GM12878 (cell line): Measurements from ENCODE around the gene SERPINB3. TPM values are rescaled to one million over a fixed set of nuclear protein-coding genes. Genes with fewer than 3 reads are reported as not detected.
"Not testable (repeated sequence)": the region's sequence is repeated elsewhere in the genome, so short reads cannot be mapped to it uniquely, and the experiment has no call there.

ENCODE experiments used
- ATAC-seq: fragments of 200-7000 bp; cut with Tn5 transposase; 3 replicates; pipeline ENCODE4 v1.9.1; 2020; ENCODE audit warnings: mild to moderate bottlenecking, moderate library complexity
- Bru-seq: library from RNA; stranded (reverse); fragments of 400-500 nt; gene quantifications from one replicate; lab custom pipeline; 2021; lab: Mats Ljungman, UMichigan
- BruChase-seq, 2 experiments: library from RNA; stranded (reverse); fragments of 400-500 nt; gene quantifications; one replicate each; lab custom pipeline; 2021; lab: Mats Ljungman, UMichigan
- BruUV-seq: library from RNA; stranded (reverse); fragments of 400-500 nt; replicated peaks from 2 replicates; lab custom pipeline; 2021; lab: Mats Ljungman, UMichigan
- CTCF ChIA-PET: fragments of 300-600 bp; sonication (Branson Sonifier 250); formaldehyde crosslinking; extraction: SDS; loops from one replicate; lab custom pipeline; 2021; ENCODE audit warnings: inconsistent platforms; lab: Yijun Ruan, JAX
- POLR2A ChIA-PET: fragments of 350-600 bp; formaldehyde crosslinking; extraction: SDS; loops from one replicate; lab custom pipeline; 2021; ENCODE audit warnings: inconsistent platforms; lab: Charles Lee
- RAD21 ChIA-PET: fragments of 300-600 bp; sonication (Branson Sonifier 250); formaldehyde crosslinking; loops from one replicate; lab custom pipeline; 2023; ENCODE audit warnings: antibody characterized with exemption; ENCODE audit not compliant: unreplicated experiment; lab: Charles Lee
- SMC1A ChIA-PET: fragments of 300-600 bp; sonication (Branson Sonifier 250); formaldehyde crosslinking; loops from one replicate; lab custom pipeline; 2023; ENCODE audit not compliant: unreplicated experiment, uncharacterized antibody; lab: Charles Lee
- DNase-seq: peaks from one replicate; pipeline ENCODE4 v3.0.0-alpha.2; 2011; ENCODE audit warnings: low read depth, low spot score
- FAIRE-seq: peaks from 3 replicates; lab custom pipeline; 2011; peaks lifted over from hg19 to GRCh38; lab: Jason Lieb, UNC
- H2AFZ ChIP-seq: 2 replicates; pipeline ENCODE4 v1.6.0; 2011; ENCODE audit warnings: low read depth, low read length, control low read depth; ENCODE audit not compliant: control insufficient read depth
- H3K27ac ChIP-seq: 2 replicates; pipeline ENCODE4 v1.5.1; 2011; ENCODE audit warnings: control low read depth; ENCODE audit not compliant: control insufficient read depth, insufficient read depth
- H3K27me3 ChIP-seq, 2 experiments: replicated peaks in 1 of 2; 2 replicates each; pipeline versions ENCODE4 v1.6.0 to v1.6.1; 2011; ENCODE audit warnings: low read length in 1 of 2; ENCODE audit not compliant: control insufficient read depth in 2 of 2, insufficient read depth in 2 of 2
- H3K36me3 ChIP-seq, 2 experiments: 2 replicates each; pipeline ENCODE4 v1.5.1; 2011; ENCODE audit warnings: low read length in 1 of 2; ENCODE audit not compliant: control insufficient read depth in 2 of 2, insufficient read depth in 2 of 2
- H3K4me1 ChIP-seq: 2 replicates; pipeline ENCODE4 v1.6.1; 2011; ENCODE audit warnings: mild to moderate bottlenecking, low read length, moderate library complexity, mixed read lengths; ENCODE audit not compliant: control insufficient read depth, insufficient read depth
- H3K4me2 ChIP-seq: 2 replicates; pipeline ENCODE4 v1.6.0; 2011; ENCODE audit warnings: control low read depth; ENCODE audit not compliant: control insufficient read depth, insufficient read depth
- H3K4me3 ChIP-seq: fragments of 200-600 bp; sonication (generic); 2 replicates; pipeline ENCODE4 v1.5.1; 2016
- H3K79me2 ChIP-seq: 2 replicates; pipeline ENCODE4 v1.6.0; 2011; ENCODE audit warnings: low read length; ENCODE audit not compliant: control insufficient read depth, insufficient read depth
- H3K9ac ChIP-seq: 2 replicates; pipeline ENCODE4 v1.8.0; 2011; ENCODE audit warnings: low read length, control low read depth, mixed read lengths; ENCODE audit not compliant: control insufficient read depth, insufficient read depth
- H3K9me3 ChIP-seq: replicated peaks from 3 replicates; pipeline ENCODE4 v1.5.1; 2011; ENCODE audit warnings: mild to moderate bottlenecking, low read length; ENCODE audit not compliant: control insufficient read depth, insufficient read depth
- H4K20me1 ChIP-seq: 2 replicates; pipeline ENCODE4 v1.6.0; 2011; ENCODE audit not compliant: control insufficient read depth, insufficient read depth
- BACH1 ChIP-seq: fragments of 450-650 bp; IDR thresholded peaks from 2 replicates; pipeline ENCODE4 v1.6.1; 2017; ENCODE audit warnings: mild to moderate bottlenecking, borderline replicate concordance
- ESRRA ChIP-seq: IDR thresholded peaks from 2 replicates; pipeline ENCODE4 v1.6.1; 2012; ENCODE audit warnings: mild to moderate bottlenecking, low read length, improper control_type of control experiment
- MTA2 ChIP-seq: fragments of 450-650 bp; IDR thresholded peaks from 2 replicates; pipeline ENCODE4 v1.6.1; 2016; ENCODE audit warnings: low read depth, mild to moderate bottlenecking, moderate library complexity
- MYB ChIP-seq: fragments of 150-350 bp; IDR thresholded peaks from 2 replicates; pipeline ENCODE4 v1.6.1; 2014; ENCODE audit warnings: mild to moderate bottlenecking, low read depth, low read length, borderline replicate concordance
- RELA ChIP-seq: fragments of 450-650 bp; IDR thresholded peaks from 2 replicates; pipeline ENCODE4 v1.8.0; 2014; ENCODE audit warnings: borderline replicate concordance; ENCODE audit not compliant: partially characterized antibody
- RFX5 ChIP-seq: IDR thresholded peaks from 2 replicates; pipeline ENCODE4 v1.6.1; 2011; ENCODE audit warnings: low read depth, low read length, improper control_type of control experiment
- WGBS: methylation state at CpG from one replicate; pipeline ENCODE4 v1.1.6; 2016; ENCODE audit warnings: low lambda C conversion rate; ENCODE audit not compliant: insufficient replicate concordance, insufficient coverage; ENCODE audit errors: missing lambda C conversion rate; 5-methylcytosine and 5-hydroxymethylcytosine counted together
- in situ Hi-C: fragments of 300-500 bp; cut with MboI; formaldehyde crosslinking; loops from 9 replicates; pipeline ENCODE4 v1.14.3; 2018; ENCODE audit warnings: mixed read lengths
- intact Hi-C: fragments of 100-400 bp; cut with micrococcal nuclease; formaldehyde crosslinking; loops from one replicate; pipeline ENCODE4 v1.14.2; 2022; ENCODE audit not compliant: unreplicated experiment
- long read RNA-seq, 2 experiments: library from polyadenylated mRNA; unstranded; transcript quantifications; one replicate each; pipeline ENCODE4 v2.0.0, GENCODE V29; 2019 to 2020
- polyA minus RNA-seq, 3 experiments: library from RNA; depleted of rRNA, polyadenylated mRNA; stranded (reverse); fragments of >200 nt; gene quantifications; 2 replicates each; pipeline ENCODE4 v1.2.3, GENCODE V29; 2011
- polyA plus RNA-seq, 11 experiments: library from polyadenylated mRNA; depleted of rRNA in 4 of 11; unstranded in 6 of 11; stranded (reverse) in 5 of 11; fragments of >200 nt; fragmentation: Nextera tagmentation in 4 of 11; fragmentation: Illumina TruSeq in 1 of 11; extraction: Ambion mirVana in 4 of 11; extraction: Trizol in 1 of 11; gene quantifications; 1 replicate in 1 of 11; 2 replicates in 10 of 11; pipeline versions ENCODE4 v1.2.1 to v1.2.3, GENCODE V29; 2011 to 2016; ENCODE audit warnings: inconsistent platforms in 2 of 11, missing spikeins in 2 of 11, low read depth in 1 of 11
- total RNA-seq, 4 experiments: library from RNA; depleted of rRNA in 3 of 4; stranded (reverse); fragments of >200 nt in 3 of 4; fragmentation: Illumina TruSeq in 1 of 4; extraction: Trizol in 1 of 4; gene quantifications; 2 replicates each; pipeline versions ENCODE4 v1.2.1 to v1.2.3, GENCODE V29; 2013 to 2021

The SERPINB3 gene
- not detected in 2 replicates for total RNA-seq (2013; cell fraction: nucleolus; rRNA removed)
- total RNA-seq (2014; rRNA removed) (not detected in 2 replicates), total RNA-seq (2014; rRNA removed; fragmentation: Illumina TruSeq; extraction: Trizol) (not detected in 2 replicates), total RNA-seq (2021) (not detected in 2 replicates), polyA plus RNA-seq (2011; rRNA removed) (not detected in 2 replicates), polyA plus RNA-seq (2014; fragmentation: Illumina TruSeq; extraction: Trizol) (not detected in 2 replicates), polyA plus RNA-seq (2014; fragmentation: Nextera tagmentation; extraction: Ambion mirVana) (not detected), polyA plus RNA-seq (2014; rRNA removed) (not detected in 2 replicates), polyA plus RNA-seq (2016; fragmentation: Nextera tagmentation; extraction: Ambion mirVana) (not detected), polyA minus RNA-seq (2011; rRNA and poly(A)+ RNA removed) (not detected in 2 replicates), Bru-seq, nascent RNA (not detected), BruChase-seq, experiment 1, labeled RNA remaining after a 6-hour chase (not detected), BruChase-seq, experiment 2, labeled RNA remaining after a 2-hour chase (not detected)
- not detected for polyA plus RNA-seq (2011; ENCODE audit: low read depth)
- not detected in 2 replicates for polyA plus RNA-seq (2011; cell fraction: cytosol; rRNA removed)
- polyA plus RNA-seq (2011; cell fraction: nucleus; rRNA removed) = not detected in 2 replicates
- not detected in 2 replicates for polyA plus RNA-seq (2012)
- polyA minus RNA-seq (2011; cell fraction: cytosol; rRNA and poly(A)+ RNA removed) = not detected in 2 replicates
- polyA minus RNA-seq (2011; cell fraction: nucleus; rRNA and poly(A)+ RNA removed) = not detected in 2 replicates
- long read RNA-seq, experiment 1 = 0 reads
- long read RNA-seq, experiment 2 = 0 reads

- in situ Hi-C loops, ATAC-seq, H3K4me3 ChIP-seq, H3K27ac ChIP-seq, FAIRE-seq, CTCF ChIA-PET, H3K27me3 ChIP-seq, RAD21 ChIA-PET, SMC1A ChIA-PET, H2AFZ ChIP-seq, H3K79me2 ChIP-seq, H3K4me2 ChIP-seq, H3K36me3 ChIP-seq, intact Hi-C loops, BruUV-seq, H3K4me1 ChIP-seq, POLR2A ChIA-PET, DNase-seq, H3K9me3 ChIP-seq, H4K20me1 ChIP-seq, H3K9ac ChIP-seq: not testable (repeated sequence)
- WGBS = 43% methylated on average over 3 of the region's 3 CpGs
These were observed at the start of gene SERPINB3 for GRCh38 chr18:63661750-63662149. SERPINB3 (minus strand) TSS chr18:63661893; CDS start chr18:63661216, 677 bp downstream.

DNA sequence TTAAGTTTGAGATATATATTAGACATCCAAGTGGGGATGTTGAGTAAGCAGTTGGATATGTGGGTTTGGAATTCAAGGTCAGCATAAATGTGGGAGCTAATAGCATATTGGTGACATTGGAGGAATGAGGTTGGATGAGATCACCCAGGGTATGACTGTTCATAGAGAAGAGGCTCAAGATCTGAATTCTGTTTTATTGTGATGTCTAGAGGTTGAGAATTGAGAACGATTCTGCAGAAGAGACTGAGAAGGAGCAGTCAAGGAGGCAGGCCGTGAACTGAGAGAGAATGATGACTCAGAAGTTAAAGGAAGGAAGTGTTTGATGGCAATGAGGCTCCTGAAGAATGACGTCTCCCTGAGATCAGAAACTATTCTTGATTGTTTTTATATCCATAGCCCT, 47.0 kb upstream of the SERPINB3 start:
- BruUV-seq = no TSS peak
- Histone ChIP-seq H3K36me3 (no peaks in the 10 kb centered on the region), H4K20me1 (no peaks in the 10 kb centered on the region), H3K9me3 (no peaks in the 10 kb centered on the region; the same call in 2 of the 3 replicates), H3K27me3 (no peaks in the 10 kb centered on the region), H3K4me2 (no peak overlapping the region), H3K9ac (no peak overlapping the region), H2AFZ (no peak overlapping the region), H3K4me3 (no peak overlapping the region), H3K27ac (no peak overlapping the region), H3K4me1 (no peaks in the 10 kb centered on the region), H3K79me2 (no peaks in the 10 kb centered on the region)
- ChIA-PET RAD21 (no interaction called here), SMC1A (no interaction called here), POLR2A (no interaction called here), CTCF (no interaction called here)
- no peak for TF ChIP-seq BACH1
- TF ChIP-seq RELA = no peak
- TF ChIP-seq ESRRA = no peak
- no peak for TF ChIP-seq RFX5
- no peak for TF ChIP-seq MTA2
- TF ChIP-seq MYB = no peak
- intact Hi-C loops = no loop called here
- ATAC-seq (no peak), DNase-seq (no peak), FAIRE-seq (no peak)
- WGBS = 0% methylated on average over 3 of the region's 3 CpGs
- in situ Hi-C loops = no loop called here
